ENCODE measurements around the gene XRRA1. TPM values are rescaled to one million over a fixed set of nuclear protein-coding genes. Genes with fewer than 3 reads are reported as not detected.

XRRA1 gene
- total RNA-seq, 1 experiment from 2014 or later = 23.5 TPM

- Histone ChIP-seq H2AFZ (ENCODE audit: low read length) (no peak overlapping the region), H3F3A (ENCODE audit: low read length, unreplicated experiment) (no peaks in the 10 kb centered on the region), H3K9me3 (ENCODE audit: low read length) (no peaks in the 10 kb centered on the region), H4K20me1 (ENCODE audit: low read length) (no peaks in the 10 kb centered on the region), H3K4me2 (ENCODE audit: low read length) (no peak overlapping the region), H3K27ac (ENCODE audit: low read length) (no peak overlapping the region), H3K4me3 (ENCODE audit: low read length) (no peak overlapping the region), H3K27me3 (ENCODE audit: low read length) (no peaks in the 10 kb centered on the region), H3K9ac (ENCODE audit: low read length) (no peak overlapping the region), H3K4me1 (ENCODE audit: insufficient read depth, low read length) (no peaks in the 10 kb centered on the region), H3K79me2 (ENCODE audit: low read length) (no peaks in the 10 kb centered on the region), H3K9me2 (replicated peaks; ENCODE audit: low read length) (no peaks in the 10 kb centered on the region), H3K36me3 (ENCODE audit: low read depth, low read length) (peaks cover 45% of the 10 kb centered on the region)
- DNase-seq (no peak), ATAC-seq (no peak)
- ChIA-PET POLR2A (ENCODE audit: unreplicated experiment) (no interaction called here), CTCF (no interaction called here)
- no peak for TF ChIP-seq EZH2 (IDR thresholded peaks at IDR 0.05; ENCODE audit: low read length, unreplicated experiment)
- intact Hi-C loops (cut with micrococcal nuclease) = no loop called here
- BruUV-seq (replicated peaks) = no TSS peak
Observed at GRCh38 chr11:74840486-74840885, 108.4 kb downstream of the XRRA1 start.

GRCh38 chr11:74839971-74840370 lies 108.9 kb downstream of the XRRA1 start:
- H3K36me3 ChIP-seq (ENCODE audit: low read depth, low read length) = peaks cover 48% of the 10 kb centered on the region
- TF ChIP-seq CTCF (conservative IDR thresholded peaks at IDR 0.05; ENCODE audit: low read depth, low read length) (no peak), EZH2 (IDR thresholded peaks at IDR 0.05; ENCODE audit: low read length, unreplicated experiment) (no peak), EZH2phosphoT487 (IDR thresholded peaks at IDR 0.05; ENCODE audit: borderline replicate concordance, low read length) (no peak)
- H3K27me3 ChIP-seq (ENCODE audit: low read length) = no peaks in the 10 kb centered on the region
- CTCF ChIA-PET = no interaction called here
- H3K9me2 ChIP-seq (replicated peaks; ENCODE audit: low read length) = no peaks in the 10 kb centered on the region
- no peak for DNase-seq
- H4K20me1 ChIP-seq (ENCODE audit: low read length) = no peaks in the 10 kb centered on the region
- no peaks in the 10 kb centered on the region for H3K9me3 ChIP-seq (ENCODE audit: low read length)
- POLR2A ChIA-PET (ENCODE audit: unreplicated experiment) = no interaction called here
- no peak overlapping the region for H3K9ac ChIP-seq (ENCODE audit: low read length)
- H3K27ac ChIP-seq (ENCODE audit: low read length) = no peak overlapping the region
- H2AFZ ChIP-seq (ENCODE audit: low read length) = no peak overlapping the region
- intact Hi-C loops (cut with micrococcal nuclease) = no loop called here
- no peaks in the 10 kb centered on the region for H3K4me1 ChIP-seq (ENCODE audit: insufficient read depth, low read length)
- no peak for ATAC-seq
- no peaks in the 10 kb centered on the region for H3F3A ChIP-seq (ENCODE audit: low read length, unreplicated experiment)
- no peak overlapping the region for H3K4me3 ChIP-seq (ENCODE audit: low read length)
- no TSS peak for BruUV-seq (replicated peaks)
- no peak overlapping the region for H3K4me2 ChIP-seq (ENCODE audit: low read length)
- H3K79me2 ChIP-seq (ENCODE audit: low read length) = no peaks in the 10 kb centered on the region

GRCh38 chr11:74839446-74839845 lies 109.4 kb downstream of the XRRA1 start:
- H3K9me3 ChIP-seq (ENCODE audit: low read length) = no peaks in the 10 kb centered on the region
- intact Hi-C loops (cut with micrococcal nuclease) = no loop called here
- no peaks in the 10 kb centered on the region for H3K4me1 ChIP-seq (ENCODE audit: insufficient read depth, low read length)
- CTCF ChIA-PET = no interaction called here
- ATAC-seq (no peak), DNase-seq (no peak)
- H3K27ac ChIP-seq (ENCODE audit: low read length) = no peak overlapping the region
- no peaks in the 10 kb centered on the region for H4K20me1 ChIP-seq (ENCODE audit: low read length)
- POLR2A ChIA-PET (ENCODE audit: unreplicated experiment) = no interaction called here
- no peak overlapping the region for H3K9ac ChIP-seq (ENCODE audit: low read length)
- TF ChIP-seq CTCF (conservative IDR thresholded peaks at IDR 0.05; ENCODE audit: low read depth, low read length) = no peak
- no peak for TF ChIP-seq EZH2 (IDR thresholded peaks at IDR 0.05; ENCODE audit: low read length, unreplicated experiment)
- no peak for TF ChIP-seq EZH2phosphoT487 (IDR thresholded peaks at IDR 0.05; ENCODE audit: borderline replicate concordance, low read length)
- H3K79me2 ChIP-seq (ENCODE audit: low read length) = no peaks in the 10 kb centered on the region
- peaks cover 52% of the 10 kb centered on the region for H3K36me3 ChIP-seq (ENCODE audit: low read depth, low read length)
- H3K9me2 ChIP-seq (replicated peaks; ENCODE audit: low read length) = no peaks in the 10 kb centered on the region
- no peaks in the 10 kb centered on the region for H3K27me3 ChIP-seq (ENCODE audit: low read length)
- H2AFZ ChIP-seq (ENCODE audit: low read length) = no peak overlapping the region
- no peaks in the 10 kb centered on the region for H3F3A ChIP-seq (ENCODE audit: low read length, unreplicated experiment)
- H3K4me2 ChIP-seq (ENCODE audit: low read length) = no peak overlapping the region
- BruUV-seq (replicated peaks) = no TSS peak
- no peak overlapping the region for H3K4me3 ChIP-seq (ENCODE audit: low read length)

All from PC-3 (cell line).